ENCODE results near the gene TAF15.

TAF15 gene

GRCh38 chr17:35788477-35789368, 20.6 kb upstream of the TAF15 start:
- no peak for DNase-seq

- DNase-seq = no peak
Observed at GRCh38 chr17:35790841-35791240, 18.4 kb upstream of the TAF15 start.

DNA sequence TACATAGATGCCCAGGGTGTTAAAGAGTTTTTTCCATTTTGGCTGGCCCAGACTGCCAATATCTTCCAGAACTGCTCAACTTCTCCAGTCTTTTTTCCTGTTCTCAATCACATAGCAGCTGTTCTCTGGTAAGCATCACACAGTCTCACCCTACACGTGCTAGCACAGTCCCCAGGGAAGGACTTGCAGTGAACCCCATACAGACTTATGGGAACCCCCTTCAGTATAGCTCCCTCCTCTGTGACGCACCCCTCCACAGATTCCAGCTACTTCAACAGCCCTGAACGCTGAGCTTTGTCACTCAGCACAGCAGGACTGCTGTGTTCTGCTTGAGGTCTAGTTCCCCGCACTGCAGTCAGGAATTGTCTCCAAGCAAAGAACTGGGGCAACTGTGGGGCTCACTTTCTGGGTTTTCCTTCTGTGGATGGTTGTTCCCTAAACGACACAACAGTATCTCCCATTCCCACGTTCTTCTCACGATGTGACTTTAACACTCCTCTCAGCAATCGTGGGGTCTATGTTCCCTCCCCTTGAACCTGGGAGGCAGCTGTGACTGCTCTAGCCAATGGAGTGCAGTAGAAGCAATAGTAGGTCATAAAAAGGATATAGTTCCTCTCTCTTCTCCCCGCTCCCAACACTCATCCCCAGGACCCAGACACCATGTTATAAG, 17.5 kb upstream of the TAF15 start:
- DNase-seq = no peak

DNA sequence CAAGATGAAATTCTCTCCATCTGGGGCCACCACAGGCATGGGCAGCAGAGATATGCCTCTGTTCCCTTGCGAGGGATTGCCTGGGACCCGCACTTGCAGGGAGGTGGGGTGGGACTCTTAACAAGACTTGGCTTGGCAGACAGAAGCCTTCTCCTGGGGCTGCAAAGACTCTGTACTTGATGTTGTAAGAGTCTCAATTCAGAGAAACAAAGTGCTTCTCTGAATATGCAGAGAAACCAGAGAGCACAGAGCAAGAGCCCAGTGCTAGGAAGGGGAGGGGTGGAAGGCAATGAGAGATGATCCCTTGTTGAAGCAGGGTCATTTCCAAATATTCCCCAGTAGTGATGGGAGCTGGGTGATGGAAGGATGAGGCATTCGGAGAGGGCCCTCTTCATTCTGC, 16.0 kb upstream of the TAF15 start:
- no peak for DNase-seq

DNA sequence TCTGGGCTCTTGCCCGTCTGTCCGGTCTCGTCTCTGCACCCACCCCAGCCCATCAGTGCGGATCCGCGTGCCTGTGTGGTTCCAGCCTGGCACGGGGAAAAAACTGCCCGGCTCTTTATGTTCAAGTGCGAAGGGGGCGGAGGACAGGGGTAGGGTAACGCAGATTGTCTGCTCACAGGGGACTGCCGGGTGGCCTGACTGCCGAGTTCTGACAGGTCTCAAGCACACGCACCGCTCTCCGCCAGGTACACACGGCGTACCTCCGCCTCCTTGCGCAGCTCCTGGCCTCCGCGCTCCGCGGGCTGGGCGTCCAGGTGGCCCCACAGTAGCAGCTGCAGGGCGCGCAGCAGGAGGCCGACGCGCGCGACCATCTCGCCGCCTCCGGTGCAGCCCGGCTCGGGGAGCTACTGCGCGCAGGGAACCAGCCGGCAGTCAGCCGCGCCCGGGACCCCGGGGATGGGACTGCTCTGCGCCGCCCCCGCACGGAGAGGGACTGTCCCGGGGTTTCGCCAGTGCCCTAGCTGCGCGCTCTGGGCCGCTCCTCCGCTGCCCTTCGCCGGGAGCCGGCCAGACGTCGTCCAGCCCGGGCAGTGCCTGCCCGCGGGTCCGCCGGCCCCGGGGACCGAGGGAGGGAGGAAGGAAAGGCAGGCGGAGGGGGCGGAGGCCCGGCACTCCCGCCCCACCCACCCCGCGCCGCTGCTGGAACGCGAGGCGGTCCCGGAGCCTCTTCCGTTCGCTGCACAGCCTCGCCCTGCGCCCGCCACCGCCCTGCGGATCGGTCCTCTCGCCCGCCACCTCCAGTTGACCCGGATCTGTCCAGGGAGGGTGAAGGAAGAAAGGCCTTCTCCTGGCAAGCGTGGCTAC, 14.0 kb upstream of the TAF15 start, which contains the start of gene MMP28:
Gene MMP28, minus strand, starts transcription at position 635 of the 864 bp plus-strand sequence. Its CDS starts 264 bp downstream, at position 371.
- no peak for DNase-seq

DNA sequence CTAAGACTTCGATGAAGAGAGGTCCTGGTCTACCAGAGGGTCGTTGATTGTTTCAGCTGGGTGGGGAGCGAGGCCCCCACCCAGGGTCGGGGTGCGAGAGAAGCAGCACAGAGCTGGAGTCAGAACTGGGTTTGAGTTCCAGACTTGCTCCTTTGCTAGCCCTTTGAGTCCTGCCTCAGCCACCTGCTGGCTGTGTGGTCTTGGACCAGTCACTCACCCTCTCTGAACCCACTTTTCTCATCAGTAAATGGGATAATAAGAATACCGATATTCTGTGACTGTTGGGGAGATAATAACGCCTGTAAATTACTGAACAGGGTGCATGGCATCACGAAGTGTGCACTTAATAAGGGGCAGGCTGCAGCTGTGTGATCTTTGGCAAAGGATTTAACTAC, 13.4 kb upstream of the TAF15 start:
- no peak for DNase-seq

- no peak for DNase-seq
Observed at GRCh38 chr17:35796942-35797341, 12.3 kb upstream of the TAF15 start.

DNA sequence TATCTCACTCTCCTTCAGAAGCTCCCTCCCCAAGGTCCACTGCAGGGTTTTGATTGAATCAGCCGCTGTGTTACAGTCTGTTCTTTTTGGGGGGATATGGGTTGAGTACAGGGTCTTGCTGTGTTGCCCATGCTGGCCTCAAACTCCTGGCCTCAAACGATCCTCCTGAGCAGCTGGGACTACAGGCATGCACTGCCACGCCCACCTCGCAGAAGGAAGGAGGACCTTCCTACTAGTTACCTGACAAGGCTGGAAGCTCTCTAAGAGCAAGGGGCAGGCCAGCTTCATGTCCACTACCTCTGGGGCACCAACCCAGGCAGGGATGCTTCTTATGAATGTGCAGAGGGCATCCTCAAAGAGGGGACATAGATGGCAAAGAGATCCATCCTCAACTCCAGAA, 11.9 kb upstream of the TAF15 start:
- DNase-seq = no peak

DNA sequence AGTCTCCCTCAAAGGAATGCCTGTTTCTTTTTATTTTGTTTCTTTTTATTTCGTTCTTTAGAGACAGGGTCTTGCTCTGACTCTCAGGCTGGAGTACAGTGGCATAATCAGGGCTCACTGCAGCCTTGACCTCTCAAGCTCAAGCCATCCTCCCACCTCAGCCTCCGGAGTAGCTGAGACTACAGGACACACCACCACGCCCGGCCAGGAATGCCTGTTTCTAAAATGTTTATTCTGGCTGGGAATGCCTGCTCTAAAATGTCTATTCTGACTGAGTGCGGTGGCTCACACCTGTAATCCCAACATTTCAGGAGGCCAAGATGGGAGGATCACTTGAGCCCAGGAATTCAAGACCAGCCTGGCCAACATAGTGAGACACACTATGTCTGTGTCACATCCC, 11.4 kb upstream of the TAF15 start:
- no peak for DNase-seq

- peak; percentile 85 for DNase-seq
Observed at GRCh38 chr17:35799942-35800341, 9.3 kb upstream of the TAF15 start.

DNA sequence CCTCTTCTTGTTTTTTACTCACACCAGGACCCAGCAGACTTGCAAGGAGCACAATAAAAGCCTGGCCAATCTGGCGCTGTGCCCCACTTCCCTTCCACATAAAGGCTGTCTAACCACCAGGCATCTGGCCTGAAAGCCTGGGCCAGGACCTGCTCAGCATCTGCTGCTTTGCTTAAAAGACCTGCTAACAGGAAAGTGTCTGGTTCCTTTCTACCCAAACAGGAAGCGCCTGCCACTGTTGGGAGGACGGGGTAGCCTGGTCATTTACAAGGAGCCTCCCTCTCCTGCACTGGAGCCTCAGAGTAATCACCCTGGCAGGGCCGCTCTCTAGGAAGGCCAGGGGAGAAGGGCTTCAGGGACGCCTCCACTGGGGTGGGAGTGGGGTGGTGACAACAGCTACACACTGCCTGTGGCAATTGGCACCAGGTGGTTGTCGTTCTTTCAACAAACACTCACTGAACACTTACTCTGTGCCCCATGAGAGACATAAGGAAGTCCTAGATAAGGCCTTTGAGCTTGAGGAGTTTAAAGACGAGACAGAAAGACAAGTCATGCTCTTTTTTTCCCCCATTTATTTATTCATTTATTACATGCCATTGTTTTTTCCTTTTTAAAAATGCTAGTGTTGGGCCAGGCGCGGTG, 7.6 kb upstream of the TAF15 start:
- DNase-seq = peak; percentile 94

- DNase-seq = peak; percentile 85
Observed at GRCh38 chr17:35804658-35805192, 4.6 kb upstream of the TAF15 start.

DNA sequence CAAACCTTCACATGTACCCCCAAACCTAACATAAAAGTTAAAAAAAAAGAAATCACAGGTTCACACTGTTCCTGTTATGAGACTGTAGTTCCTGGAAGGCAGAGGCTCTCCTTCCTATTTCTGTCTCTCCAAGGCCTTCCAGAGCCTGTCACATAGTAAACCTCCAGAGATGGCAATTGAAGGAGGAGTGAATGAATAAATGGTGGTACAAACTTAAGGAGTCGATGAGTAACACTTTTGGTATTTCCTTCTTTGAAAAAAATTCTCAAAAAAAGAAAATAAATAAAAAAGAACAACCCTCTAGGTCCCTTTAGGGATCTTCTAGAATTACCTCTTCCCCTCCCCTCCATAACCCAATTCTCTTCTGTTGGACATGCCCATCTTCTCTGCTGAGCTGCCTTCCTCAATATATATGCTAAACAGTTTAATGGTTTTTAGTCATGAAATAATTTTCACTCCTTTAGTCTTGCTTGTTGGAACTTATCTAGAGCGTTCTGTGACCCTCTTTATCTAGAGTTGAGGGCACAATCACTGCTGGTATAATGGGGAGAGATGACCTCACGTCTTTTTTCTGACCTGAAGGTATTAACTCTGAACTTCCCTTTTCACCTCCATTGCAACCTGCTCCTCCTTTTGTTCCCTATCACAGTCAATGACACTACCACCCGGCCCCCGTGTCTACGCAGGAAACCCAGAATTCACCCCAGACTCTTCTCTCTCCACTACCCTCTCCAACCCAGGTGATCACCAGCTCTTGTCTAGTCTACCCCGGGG, 1.7 kb upstream of the TAF15 start:
- DNase-seq = no peak

- no peak for DNase-seq
Observed at GRCh38 chr17:35808240-35808961, 883 bp upstream of the TAF15 start.

DNA sequence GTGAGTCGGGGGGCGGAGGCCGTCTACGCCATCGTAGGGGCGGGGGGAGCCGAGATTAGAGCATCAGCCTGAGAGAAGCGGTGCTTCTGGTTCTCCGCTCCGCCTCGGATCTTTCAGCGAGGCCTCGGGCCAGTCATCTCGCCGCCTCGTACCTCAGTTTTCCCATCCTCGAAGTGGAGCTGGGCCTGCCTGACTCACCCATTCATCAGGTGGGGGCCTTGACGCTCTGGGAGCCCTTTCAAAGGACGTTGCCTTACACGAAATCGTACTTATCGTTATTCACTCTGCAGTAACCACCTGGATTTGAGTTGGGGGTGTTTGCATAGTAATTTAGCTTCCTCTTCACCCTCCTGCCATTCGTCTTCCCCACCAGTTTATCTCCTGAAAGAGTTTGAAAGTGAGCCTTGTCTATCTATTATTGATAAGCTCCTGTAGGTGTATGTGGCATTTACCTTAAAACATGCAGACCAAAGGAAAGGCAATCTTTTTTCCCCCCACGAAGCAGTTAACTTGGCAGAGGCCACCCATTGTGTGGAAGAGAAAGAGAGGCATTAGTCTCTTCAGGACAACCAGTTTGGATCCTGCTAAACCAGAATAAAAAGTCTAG, 674 bp downstream of the TAF15 start:
- no peak for DNase-seq

- DNase-seq = no peak
Observed at GRCh38 chr17:35811759-35812158, 2.5 kb downstream of the TAF15 start.

GRCh38 chr17:35812456-35812855, 3.2 kb downstream of the TAF15 start:
- DNase-seq = no peak

- DNase-seq = no peak
Observed at GRCh38 chr17:35816723-35817122, 7.4 kb downstream of the TAF15 start.

GRCh38 chr17:35817196-35817595, 7.9 kb downstream of the TAF15 start:
- no peak for DNase-seq

GRCh38 chr17:35819455-35819854, 10.2 kb downstream of the TAF15 start:
- DNase-seq = no peak

- DNase-seq = no peak
Observed at GRCh38 chr17:35821308-35821707, 12.0 kb downstream of the TAF15 start.
